ENCODE measurements around the gene NBEA. TPM values are rescaled to one million over a fixed set of nuclear protein-coding genes. Genes with fewer than 3 reads are reported as not detected.

NBEA gene
- total RNA-seq, 2 donors from 2014 or later, result 17.5 to 24.7 TPM

DNA sequence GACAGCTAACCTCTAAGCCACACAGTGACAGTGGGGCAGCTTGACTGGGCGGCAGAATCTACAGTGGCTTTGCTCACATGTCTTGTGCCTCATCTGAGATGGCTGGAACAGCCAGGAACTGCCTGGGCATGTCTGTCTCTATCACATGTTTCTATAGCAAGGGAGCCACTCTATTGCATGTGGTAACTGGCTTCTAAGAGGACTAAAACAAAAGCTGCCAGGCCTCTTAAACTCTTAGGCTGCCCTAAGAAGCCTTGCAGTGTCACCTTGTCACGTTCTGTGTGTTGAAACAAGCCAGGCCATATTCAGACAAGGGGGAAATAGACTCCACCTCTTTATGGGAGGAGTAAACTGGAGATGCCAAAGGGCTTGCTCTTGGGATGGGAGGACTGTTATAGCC, 657.3 kb downstream of the NBEA start:
- peaks cover 0 to 17% of the 10 kb centered on the region in 2 donors for H3K4me1 ChIP-seq
- no peaks in the 10 kb centered on the region for H3K36me3 ChIP-seq
- H3K27ac ChIP-seq, result no peak overlapping the region
- TF ChIP-seq, protein P1, sequence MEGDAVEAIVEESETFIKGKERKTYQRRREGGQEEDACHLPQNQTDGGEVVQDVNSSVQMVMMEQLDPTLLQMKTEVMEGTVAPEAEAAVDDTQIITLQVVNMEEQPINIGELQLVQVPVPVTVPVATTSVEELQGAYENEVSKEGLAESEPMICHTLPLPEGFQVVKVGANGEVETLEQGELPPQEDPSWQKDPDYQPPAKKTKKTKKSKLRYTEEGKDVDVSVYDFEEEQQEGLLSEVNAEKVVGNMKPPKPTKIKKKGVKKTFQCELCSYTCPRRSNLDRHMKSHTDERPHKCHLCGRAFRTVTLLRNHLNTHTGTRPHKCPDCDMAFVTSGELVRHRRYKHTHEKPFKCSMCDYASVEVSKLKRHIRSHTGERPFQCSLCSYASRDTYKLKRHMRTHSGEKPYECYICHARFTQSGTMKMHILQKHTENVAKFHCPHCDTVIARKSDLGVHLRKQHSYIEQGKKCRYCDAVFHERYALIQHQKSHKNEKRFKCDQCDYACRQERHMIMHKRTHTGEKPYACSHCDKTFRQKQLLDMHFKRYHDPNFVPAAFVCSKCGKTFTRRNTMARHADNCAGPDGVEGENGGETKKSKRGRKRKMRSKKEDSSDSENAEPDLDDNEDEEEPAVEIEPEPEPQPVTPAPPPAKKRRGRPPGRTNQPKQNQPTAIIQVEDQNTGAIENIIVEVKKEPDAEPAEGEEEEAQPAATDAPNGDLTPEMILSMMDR (IDR thresholded peaks at IDR 0.05), result no peak
- no peak for DNase-seq (ENCODE audit: low spot score)
- no peaks in the 10 kb centered on the region for H3K9me3 ChIP-seq
- H3K27me3 ChIP-seq, result no peaks in the 10 kb centered on the region
- no peak overlapping the region for H3K4me3 ChIP-seq

DNA sequence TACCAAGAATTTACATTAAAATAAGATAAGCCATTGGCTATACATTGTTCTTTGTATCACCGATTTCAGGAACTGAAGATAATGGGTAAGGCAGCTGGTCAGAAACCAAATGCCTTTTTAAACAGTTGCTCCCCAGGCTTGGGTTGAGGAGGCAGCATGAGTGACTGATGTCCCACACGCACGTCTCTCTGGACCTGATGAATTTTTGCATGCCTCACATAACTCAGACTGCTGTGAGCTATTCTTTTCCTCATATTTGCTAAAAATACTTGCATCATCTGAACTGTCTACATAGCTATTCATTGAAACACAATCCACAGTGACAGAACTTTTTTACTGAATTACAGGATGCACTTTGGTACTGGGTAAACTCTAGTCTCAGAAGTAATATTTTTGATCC, 658.1 kb downstream of the NBEA start:
- Histone ChIP-seq H3K4me1 (peaks cover 0 to 17% of the 10 kb centered on the region in 2 donors), H3K36me3 (no peaks in the 10 kb centered on the region), H3K4me3 (no peak overlapping the region), H3K27me3 (peaks cover 0 to under 1% of the 10 kb centered on the region in 2 donors), H3K9me3 (no peaks in the 10 kb centered on the region), H3K27ac (no peak overlapping the region)
- TF ChIP-seq, protein P1 (IDR thresholded peaks at IDR 0.05), result no peak
- DNase-seq (ENCODE audit: low spot score), result no peak

DNA sequence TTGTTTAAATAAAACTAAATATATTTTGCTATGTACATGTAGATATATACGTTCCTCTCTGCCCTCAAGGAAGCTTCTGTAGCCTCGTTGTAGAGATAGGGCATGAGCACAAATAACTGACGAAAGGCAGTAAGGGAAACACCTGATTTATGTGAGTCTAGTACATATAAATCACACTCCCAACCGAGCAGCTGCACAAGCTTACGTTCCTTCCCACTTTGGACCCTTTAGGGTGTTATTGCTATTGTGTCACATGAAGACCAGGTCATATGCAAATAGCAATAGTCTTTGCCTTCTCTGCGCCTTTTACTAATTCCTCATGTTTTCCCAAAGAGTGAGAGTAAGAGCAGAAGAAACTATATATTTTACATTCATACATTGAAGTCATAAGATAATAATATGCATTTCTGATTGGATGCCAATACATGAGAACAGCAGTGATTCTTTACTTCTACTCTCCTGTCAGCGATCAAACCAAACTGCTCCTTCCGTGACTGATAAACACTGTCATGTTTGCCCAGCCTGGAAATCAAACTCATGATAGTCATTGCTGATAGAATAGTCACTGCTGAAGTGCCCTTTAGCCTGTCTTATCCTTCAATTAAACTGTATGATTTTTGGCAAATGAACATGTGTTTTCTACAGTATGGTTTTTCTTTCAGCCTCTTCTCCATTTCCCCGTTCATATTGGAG, 661.7 kb downstream of the NBEA start:
- Histone ChIP-seq H3K27ac (no peak overlapping the region), H3K4me3 (no peak overlapping the region), H3K27me3 (peaks cover 0 to 2% of the 10 kb centered on the region in 2 donors), H3K4me1 (peaks cover 0 to 6% of the 10 kb centered on the region in 2 donors), H3K36me3 (no peaks in the 10 kb centered on the region), H3K9me3 (no peaks in the 10 kb centered on the region)
- no peak for DNase-seq (ENCODE audit: low spot score)
- TF ChIP-seq, protein P1 (IDR thresholded peaks at IDR 0.05), result no peak

DNA sequence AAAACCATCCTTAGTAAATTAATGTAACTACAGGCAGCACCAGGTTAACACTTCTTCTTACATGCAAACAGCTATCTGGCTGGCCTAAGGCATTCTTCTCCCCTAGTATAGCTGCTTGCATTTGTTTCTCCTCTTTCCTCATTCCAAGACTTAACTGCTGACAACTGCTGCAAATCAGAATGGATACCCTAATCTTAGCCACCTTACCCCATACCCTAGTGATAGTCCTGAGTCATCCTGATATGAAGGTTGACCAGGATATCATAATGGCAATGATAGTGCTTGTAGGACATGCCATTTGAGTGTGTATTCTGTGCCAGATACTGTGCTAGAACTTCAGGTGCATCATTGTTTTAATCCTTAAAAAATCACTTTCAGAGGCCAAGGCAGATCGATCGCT, 672.6 kb downstream of the NBEA start:
- Histone ChIP-seq H3K27ac (no peak overlapping the region), H3K36me3 (no peaks in the 10 kb centered on the region), H3K9me3 (no peaks in the 10 kb centered on the region), H3K4me3 (no peak overlapping the region), H3K4me1 (no peaks in the 10 kb centered on the region), H3K27me3 (no peaks in the 10 kb centered on the region)
- no peak for DNase-seq (ENCODE audit: low spot score)
- TF ChIP-seq, protein P1 (IDR thresholded peaks at IDR 0.05), result no peak

DNA sequence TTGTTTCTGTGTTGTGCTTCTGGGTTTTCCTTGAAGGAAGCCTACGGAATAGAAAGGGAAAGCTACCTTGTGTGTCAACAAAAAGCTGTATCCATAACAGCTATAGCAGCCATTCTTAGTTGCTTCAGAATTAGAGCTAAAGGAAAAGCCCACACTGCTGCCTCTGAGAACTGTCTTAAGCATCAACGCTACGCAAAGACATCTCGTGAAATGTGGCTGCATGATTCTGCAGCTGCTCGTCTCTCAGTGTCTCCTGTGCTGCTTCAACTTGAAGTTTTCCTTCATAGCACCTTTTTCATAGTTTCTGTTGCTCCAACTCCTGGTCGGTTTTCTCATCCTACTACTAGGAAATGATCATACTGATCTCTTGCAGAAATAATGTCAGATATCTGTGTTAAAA, 675.4 kb downstream of the NBEA start:
- H3K4me1 ChIP-seq, result no peaks in the 10 kb centered on the region
- H3K36me3 ChIP-seq, result no peaks in the 10 kb centered on the region
- TF ChIP-seq, protein P1 (IDR thresholded peaks at IDR 0.05), result no peak
- no peaks in the 10 kb centered on the region for H3K9me3 ChIP-seq
- H3K27me3 ChIP-seq, result no peaks in the 10 kb centered on the region
- DNase-seq (ENCODE audit: low spot score), result no peak
- no peak overlapping the region for H3K4me3 ChIP-seq
- no peak overlapping the region for H3K27ac ChIP-seq

DNA sequence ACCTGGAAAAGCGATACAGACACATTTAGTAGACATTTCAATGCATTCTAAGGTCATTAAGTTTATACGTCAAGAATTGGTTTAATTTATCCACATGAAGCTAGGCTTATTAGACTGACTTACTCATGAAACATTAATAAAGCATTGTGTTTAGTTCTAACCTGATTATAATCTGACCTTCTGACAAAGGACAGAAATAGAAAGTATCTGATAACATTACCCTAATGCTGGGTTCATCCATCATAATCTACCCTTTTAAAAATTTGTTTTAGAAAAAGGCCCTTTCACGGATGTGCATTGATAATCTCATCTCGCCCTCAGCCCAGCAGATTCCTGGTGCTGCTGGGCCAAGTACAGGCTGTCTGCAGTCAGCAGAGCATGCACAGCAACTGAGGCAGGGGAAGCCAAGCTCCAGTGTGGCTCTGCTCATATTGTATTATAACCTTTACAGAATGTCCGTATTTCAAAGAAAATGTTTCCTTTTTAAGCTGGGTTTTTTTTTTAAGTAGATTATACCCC, 676.6 kb downstream of the NBEA start:
- no peak for DNase-seq (ENCODE audit: low spot score)
- no peaks in the 10 kb centered on the region for H3K9me3 ChIP-seq
- H3K27ac ChIP-seq, result no peak overlapping the region
- H3K27me3 ChIP-seq, result no peaks in the 10 kb centered on the region
- no peak overlapping the region for H3K4me3 ChIP-seq
- H3K36me3 ChIP-seq, result no peaks in the 10 kb centered on the region
- no peaks in the 10 kb centered on the region for H3K4me1 ChIP-seq
- TF ChIP-seq, protein P1 (IDR thresholded peaks at IDR 0.05), result no peak

Measured in right atrium auricular region (tissue), 2 donors.